DND-41 (cell line): ENCODE data around the gene ZNF428.
"Not testable (repeated sequence)": the region's sequence is repeated elsewhere in the genome, so short reads cannot be mapped to it uniquely, and the experiment has no call there.

ENCODE experiments used
- ATAC-seq: fragments of 200-7000 bp; cut with Tn5 transposase; 3 replicates; pipeline ENCODE4 v1.9.1; 2021; ENCODE audit warnings: low read depth; ENCODE audit not compliant: insufficient read depth
- DNase-seq: peaks from one replicate; pipeline ENCODE4 v3.0.0-alpha.2; 2020
- H2AFZ ChIP-seq: 2 replicates; pipeline ENCODE4 v1.6.0; 2012; ENCODE audit warnings: low read depth, low read length
- H3K27ac ChIP-seq: 2 replicates; pipeline ENCODE4 v1.5.1; 2012; ENCODE audit warnings: low read length, inconsistent platforms
- H3K27me3 ChIP-seq: fragments of 200-600 bp; sonication (generic); 2 replicates; pipeline ENCODE4 v1.6.0; 2012; ENCODE audit warnings: low read length, mild to moderate bottlenecking, inconsistent platforms; ENCODE audit not compliant: insufficient read depth, poor library complexity
- H3K36me3 ChIP-seq: 2 replicates; pipeline ENCODE4 v1.5.1; 2012; ENCODE audit warnings: low read length, inconsistent platforms; ENCODE audit not compliant: insufficient read depth
- H3K4me1 ChIP-seq: 2 replicates; pipeline ENCODE4 v1.5.1; 2012; ENCODE audit warnings: mild to moderate bottlenecking, low read length; ENCODE audit not compliant: insufficient read depth
- H3K4me2 ChIP-seq: 2 replicates; pipeline ENCODE4 v1.6.0; 2012; ENCODE audit warnings: mild to moderate bottlenecking, moderate library complexity, low read length, inconsistent platforms; ENCODE audit not compliant: insufficient read depth
- H3K4me3 ChIP-seq, 2 experiments: fragments of 200-600 bp in 1 of 2; shearing (Covaris generic) in 1 of 2; 2 replicates each; pipeline ENCODE4 v1.5.1; 2012 to 2016; ENCODE audit warnings: inconsistent platforms in 2 of 2, low read length in 2 of 2, mild to moderate bottlenecking in 2 of 2, low read depth in 1 of 2, moderate library complexity in 1 of 2
- H3K79me2 ChIP-seq: 2 replicates; pipeline ENCODE4 v1.6.0; 2012; ENCODE audit warnings: low read length, inconsistent platforms; ENCODE audit not compliant: insufficient read depth
- H3K9ac ChIP-seq: 2 replicates; pipeline ENCODE4 v1.6.0; 2012; ENCODE audit warnings: low read depth, mild to moderate bottlenecking, inconsistent platforms, low read length, moderate library complexity
- H3K9me3 ChIP-seq: 2 replicates; pipeline ENCODE4 v1.5.1; 2012; ENCODE audit warnings: low read length, moderate library complexity, mild to moderate bottlenecking, inconsistent platforms; ENCODE audit not compliant: insufficient read depth, severe bottlenecking
- H4K20me1 ChIP-seq: 2 replicates; pipeline ENCODE4 v1.6.0; 2012; ENCODE audit warnings: low read length; ENCODE audit not compliant: insufficient read depth
- CTCF ChIP-seq: IDR thresholded peaks from 2 replicates; pipeline ENCODE4 v1.5.1; 2012; ENCODE audit warnings: borderline replicate concordance, low read length, moderate library complexity, mild to moderate bottlenecking; ENCODE audit not compliant: poor library complexity, severe bottlenecking; ENCODE audit errors: extremely low read depth
- EZH2 ChIP-seq: IDR thresholded peaks from 3 replicates; pipeline ENCODE4 v1.6.1; 2012; ENCODE audit warnings: borderline replicate concordance, low read depth, mild to moderate bottlenecking, moderate library complexity, low read length, inconsistent platforms; ENCODE audit not compliant: severe bottlenecking

ZNF428 gene

GRCh38 chr19:43636121-43636683 lies 16.8 kb upstream of the ZNF428 start:
- Histone ChIP-seq H3K9ac (no peak overlapping the region), H3K4me2 (no peak overlapping the region)

GRCh38 chr19:43635561-43635940 lies 16.1 kb upstream of the ZNF428 start:
- Histone ChIP-seq H3K4me1 (peaks cover 20% of the 10 kb centered on the region), H3K27me3 (peaks cover 22% of the 10 kb centered on the region)
- ATAC-seq, H4K20me1 ChIP-seq, DNase-seq, H3K9ac ChIP-seq, H3K9me3 ChIP-seq, H3K79me2 ChIP-seq, H3K27ac ChIP-seq, H3K4me3 ChIP-seq, H3K36me3 ChIP-seq, H2AFZ ChIP-seq, H3K4me2 ChIP-seq: not testable (repeated sequence)

More at GRCh38 chr19:43636121-43636683, 16.8 kb upstream of the ZNF428 start:
- Histone ChIP-seq H2AFZ (no peak overlapping the region), H3K9me3 (no peaks in the 10 kb centered on the region), H3K4me3 (no peak overlapping the region), H3K36me3 (no peaks in the 10 kb centered on the region), H3K4me1 (peaks cover 20% of the 10 kb centered on the region), H3K27me3 (peaks cover 22% of the 10 kb centered on the region), H3K27ac (no peak overlapping the region), H4K20me1 (peaks cover 5% of the 10 kb centered on the region; the same call in 1 of the 2 replicates), H3K79me2 (no peaks in the 10 kb centered on the region)
- ATAC-seq (no peak), DNase-seq (no peak)
- no peak for TF ChIP-seq EZH2
- TF ChIP-seq CTCF = no peak

GRCh38 chr19:43634872-43635560 lies 15.6 kb upstream of the ZNF428 start:
- ATAC-seq (no peak), DNase-seq (no peak)
- Histone ChIP-seq H2AFZ (no peak overlapping the region), H3K27me3 (peaks cover 18% of the 10 kb centered on the region), H3K27ac (no peak overlapping the region), H4K20me1 (peaks cover 5% of the 10 kb centered on the region; the same call in 1 of the 2 replicates), H3K36me3 (no peaks in the 10 kb centered on the region), H3K9ac (no peak overlapping the region), H3K4me3 (no peak overlapping the region), H3K9me3 (no peaks in the 10 kb centered on the region), H3K4me1 (peaks cover 16% of the 10 kb centered on the region), H3K79me2 (no peaks in the 10 kb centered on the region), H3K4me2 (no peak overlapping the region)
- TF ChIP-seq CTCF (no peak), EZH2 (no peak)

GRCh38 chr19:43634506-43634871 lies 15.1 kb upstream of the ZNF428 start:
- Histone ChIP-seq H2AFZ (no peak overlapping the region), H3K36me3 (no peaks in the 10 kb centered on the region), H3K27ac (no peak overlapping the region), H3K4me3 (no peak overlapping the region), H3K4me1 (peaks cover 13% of the 10 kb centered on the region), H3K4me2 (no peak overlapping the region), H3K9me3 (no peaks in the 10 kb centered on the region), H3K9ac (no peak overlapping the region), H3K27me3 (peaks cover 17% of the 10 kb centered on the region), H4K20me1 (peaks cover 5% of the 10 kb centered on the region; the same call in 1 of the 2 replicates), H3K79me2 (no peaks in the 10 kb centered on the region)
- DNase-seq (no peak), ATAC-seq (no peak)
- TF ChIP-seq CTCF (no peak), EZH2 (no peak)
